DOHH2 (cell line): ENCODE results near the gene HOXB1.

ENCODE experiments used
- EZH2phosphoT487 ChIP-seq: fragments of 200-600 bp; sonication (generic); IDR thresholded peaks from 2 replicates; pipeline ENCODE4 v1.6.1; 2017; ENCODE audit warnings: borderline replicate concordance, mild to moderate bottlenecking, antibody characterized with exemption, low read length, moderate library complexity, mixed read lengths
- TF ChIP-seq, protein P1 (sequence below): fragments of 200-600 bp; sonication (generic); IDR thresholded peaks from one replicate; pipeline ENCODE4 v1.5.1; 2014; ENCODE audit warnings: antibody characterized with exemption, mild to moderate bottlenecking, low read depth, low read length; ENCODE audit not compliant: poor library complexity, severe bottlenecking

DNA sequence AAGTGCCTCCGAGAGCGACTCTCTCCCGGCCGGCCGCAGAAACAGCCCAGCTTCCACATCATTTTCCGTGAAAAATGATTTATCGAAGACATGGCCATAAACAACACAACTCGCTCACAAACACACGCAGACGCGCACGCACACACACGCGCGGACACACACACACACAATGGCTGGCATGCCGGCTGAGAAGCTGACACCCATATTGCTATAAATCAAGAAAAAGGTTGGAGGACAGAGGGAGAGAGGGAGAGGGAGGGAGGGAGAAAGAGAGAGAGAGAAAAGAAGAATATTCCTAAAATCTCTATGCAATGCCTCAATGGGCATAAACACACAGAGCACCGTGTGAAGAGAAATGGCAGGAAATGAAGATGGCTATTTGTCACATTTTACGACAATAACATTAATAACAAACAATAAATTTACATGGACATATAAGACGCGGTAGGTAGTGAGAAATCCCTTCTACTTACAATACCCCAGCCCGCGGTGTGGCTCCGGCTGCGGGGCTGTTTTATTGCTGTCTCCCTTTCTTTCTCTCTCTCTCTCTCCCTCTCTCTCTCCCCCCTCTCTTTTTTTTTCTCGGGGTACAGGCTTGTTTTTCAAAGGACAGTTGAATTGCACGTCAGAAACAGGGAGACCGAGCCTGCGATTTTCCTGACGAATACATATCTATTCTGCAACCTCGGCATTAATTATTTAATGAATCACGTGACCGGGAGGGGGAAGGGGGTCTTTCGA, 37.9 kb upstream of the HOXB1 start:
- TF ChIP-seq, protein P1, sequence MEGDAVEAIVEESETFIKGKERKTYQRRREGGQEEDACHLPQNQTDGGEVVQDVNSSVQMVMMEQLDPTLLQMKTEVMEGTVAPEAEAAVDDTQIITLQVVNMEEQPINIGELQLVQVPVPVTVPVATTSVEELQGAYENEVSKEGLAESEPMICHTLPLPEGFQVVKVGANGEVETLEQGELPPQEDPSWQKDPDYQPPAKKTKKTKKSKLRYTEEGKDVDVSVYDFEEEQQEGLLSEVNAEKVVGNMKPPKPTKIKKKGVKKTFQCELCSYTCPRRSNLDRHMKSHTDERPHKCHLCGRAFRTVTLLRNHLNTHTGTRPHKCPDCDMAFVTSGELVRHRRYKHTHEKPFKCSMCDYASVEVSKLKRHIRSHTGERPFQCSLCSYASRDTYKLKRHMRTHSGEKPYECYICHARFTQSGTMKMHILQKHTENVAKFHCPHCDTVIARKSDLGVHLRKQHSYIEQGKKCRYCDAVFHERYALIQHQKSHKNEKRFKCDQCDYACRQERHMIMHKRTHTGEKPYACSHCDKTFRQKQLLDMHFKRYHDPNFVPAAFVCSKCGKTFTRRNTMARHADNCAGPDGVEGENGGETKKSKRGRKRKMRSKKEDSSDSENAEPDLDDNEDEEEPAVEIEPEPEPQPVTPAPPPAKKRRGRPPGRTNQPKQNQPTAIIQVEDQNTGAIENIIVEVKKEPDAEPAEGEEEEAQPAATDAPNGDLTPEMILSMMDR = no peak
- no peak for TF ChIP-seq EZH2phosphoT487
